GM12878 (cell line): Measurements from ENCODE around the gene PSMB5. TPM values are rescaled to one million over a fixed set of nuclear protein-coding genes. Genes with fewer than 3 reads are reported as not detected.

Experiments
- BCL11A ChIP-seq: IDR thresholded peaks from 2 replicates; pipeline ENCODE4 v1.6.1; 2011; ENCODE audit warnings: low read depth, low read length
- BHLHE40 ChIP-seq, 2 experiments: fragments of 450-650 bp in 1 of 2; IDR thresholded peaks; 2 replicates each; pipeline ENCODE4 v1.6.1; 2011 to 2017; ENCODE audit warnings: low read depth in 2 of 2, borderline replicate concordance in 1 of 2, improper control_type of control experiment in 1 of 2, low read length in 1 of 2, mild to moderate bottlenecking in 1 of 2
- E4F1 ChIP-seq: fragments of 450-650 bp; IDR thresholded peaks from 2 replicates; pipeline ENCODE4 v1.6.1; 2018; ENCODE audit warnings: borderline replicate concordance, mild to moderate bottlenecking; ENCODE audit not compliant: partially characterized antibody
- MYC ChIP-seq: IDR thresholded peaks from 2 replicates; pipeline ENCODE4 v1.6.1; 2011; ENCODE audit warnings: mild to moderate bottlenecking, low read length, moderate library complexity, inconsistent platforms; ENCODE audit not compliant: insufficient read depth, insufficient replicate concordance, insufficient read length, severe bottlenecking
- NFXL1 ChIP-seq: fragments of 450-650 bp; IDR thresholded peaks from 2 replicates; pipeline ENCODE4 v1.6.1; 2017; ENCODE audit warnings: antibody characterized with exemption, mild to moderate bottlenecking, borderline replicate concordance
- NR2C2 ChIP-seq: IDR thresholded peaks from 2 replicates; pipeline ENCODE4 v1.6.1; 2011; ENCODE audit warnings: borderline replicate concordance, low read depth; ENCODE audit not compliant: control insufficient read depth, insufficient read length
- REST ChIP-seq: IDR thresholded peaks from 2 replicates; pipeline ENCODE4 v1.6.1; 2012; ENCODE audit warnings: mild to moderate bottlenecking, low read depth, low read length
- YY1 ChIP-seq: IDR thresholded peaks from 2 replicates; pipeline ENCODE4 v1.6.1; 2011; ENCODE audit warnings: low read depth, mild to moderate bottlenecking, low read length
- ZNF622 ChIP-seq: fragments of 450-650 bp; IDR thresholded peaks from 2 replicates; pipeline ENCODE4 v1.6.1; 2017; ENCODE audit warnings: mild to moderate bottlenecking, inconsistent platforms
- polyA plus RNA-seq, 11 experiments: library from polyadenylated mRNA; depleted of rRNA in 4 of 11; unstranded in 6 of 11; stranded (reverse) in 5 of 11; fragments of >200 nt; fragmentation: Nextera tagmentation in 4 of 11; fragmentation: Illumina TruSeq in 1 of 11; extraction: Ambion mirVana in 4 of 11; extraction: Trizol in 1 of 11; gene quantifications; 1 replicate in 1 of 11; 2 replicates in 10 of 11; pipeline versions ENCODE4 v1.2.1 to v1.2.3, GENCODE V29; 2011 to 2016; ENCODE audit warnings: inconsistent platforms in 2 of 11, missing spikeins in 2 of 11, low read depth in 1 of 11
- total RNA-seq, 4 experiments: library from RNA; depleted of rRNA in 3 of 4; stranded (reverse); fragments of >200 nt in 3 of 4; fragmentation: Illumina TruSeq in 1 of 4; extraction: Trizol in 1 of 4; gene quantifications; 2 replicates each; pipeline versions ENCODE4 v1.2.1 to v1.2.3, GENCODE V29; 2013 to 2021
- TF ChIP-seq, protein P1 (sequence below): fragments of 450-650 bp; IDR thresholded peaks from 2 replicates; pipeline ENCODE4 v1.6.1; 2018; ENCODE audit warnings: mild to moderate bottlenecking, low read depth, moderate library complexity; ENCODE audit not compliant: partially characterized antibody
- TF ChIP-seq, protein P2 (sequence below): IDR thresholded peaks from 2 replicates; pipeline ENCODE4 v1.6.1; 2011; ENCODE audit warnings: borderline replicate concordance, low read depth, mild to moderate bottlenecking, moderate library complexity, low read length; ENCODE audit not compliant: insufficient read depth, poor library complexity, severe bottlenecking
- TF ChIP-seq, protein P3 (sequence below): IDR thresholded peaks from 2 replicates; pipeline ENCODE4 v1.6.1; 2012; ENCODE audit warnings: low read depth, low read length, improper control_type of control experiment

The PSMB5 gene
- total and polyA plus RNA-seq, 10 of the 15 experiments (the other 5 are each of a cell fraction or from before 2014, with no cell fraction given), result 84.5 to 802 (median 144) TPM

DNA sequence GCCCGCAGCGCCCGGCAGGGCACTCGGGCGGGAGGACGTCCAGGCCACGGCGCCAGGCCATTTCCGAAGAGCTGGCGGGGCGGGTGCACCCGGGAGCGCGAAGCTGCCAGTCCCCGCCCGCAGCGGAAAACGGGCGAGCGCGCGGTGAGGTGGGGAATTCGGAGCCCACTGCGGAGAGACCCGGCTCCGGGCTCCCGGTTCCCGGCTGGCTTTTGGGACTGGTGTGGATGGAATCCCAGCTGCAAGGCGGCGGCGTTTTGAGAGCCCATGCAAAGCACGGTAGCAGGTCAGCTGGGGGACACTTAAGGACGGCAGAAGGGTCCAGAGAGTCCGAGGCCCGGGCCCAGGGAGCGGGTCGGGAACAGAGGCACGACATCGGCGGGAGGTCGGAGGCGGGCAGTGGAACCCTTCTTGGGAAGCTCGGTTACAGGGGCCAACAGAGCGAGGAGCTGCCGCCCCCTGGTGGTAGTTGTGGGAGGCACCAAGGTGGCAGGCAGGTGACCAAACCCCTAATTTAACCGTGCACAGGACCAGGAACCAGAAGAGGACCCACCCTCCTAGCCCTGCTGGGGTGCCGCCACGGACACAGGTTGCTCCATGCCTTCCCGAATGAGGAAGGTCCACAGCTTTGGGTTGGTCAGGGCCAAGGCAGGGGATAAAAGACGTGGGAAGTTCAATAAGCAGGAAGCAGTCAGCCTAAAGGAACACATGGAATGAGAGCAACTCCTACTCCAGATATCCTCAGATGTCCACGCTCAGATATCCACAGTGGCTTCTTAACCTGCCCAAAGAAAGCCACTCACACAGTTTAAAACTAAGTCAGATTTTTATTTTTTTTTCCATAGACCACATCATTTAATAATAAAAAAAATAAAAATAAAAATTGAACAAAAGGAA is 23.3 kb upstream of the PSMB5 start (continued):
- TF ChIP-seq, protein P1, sequence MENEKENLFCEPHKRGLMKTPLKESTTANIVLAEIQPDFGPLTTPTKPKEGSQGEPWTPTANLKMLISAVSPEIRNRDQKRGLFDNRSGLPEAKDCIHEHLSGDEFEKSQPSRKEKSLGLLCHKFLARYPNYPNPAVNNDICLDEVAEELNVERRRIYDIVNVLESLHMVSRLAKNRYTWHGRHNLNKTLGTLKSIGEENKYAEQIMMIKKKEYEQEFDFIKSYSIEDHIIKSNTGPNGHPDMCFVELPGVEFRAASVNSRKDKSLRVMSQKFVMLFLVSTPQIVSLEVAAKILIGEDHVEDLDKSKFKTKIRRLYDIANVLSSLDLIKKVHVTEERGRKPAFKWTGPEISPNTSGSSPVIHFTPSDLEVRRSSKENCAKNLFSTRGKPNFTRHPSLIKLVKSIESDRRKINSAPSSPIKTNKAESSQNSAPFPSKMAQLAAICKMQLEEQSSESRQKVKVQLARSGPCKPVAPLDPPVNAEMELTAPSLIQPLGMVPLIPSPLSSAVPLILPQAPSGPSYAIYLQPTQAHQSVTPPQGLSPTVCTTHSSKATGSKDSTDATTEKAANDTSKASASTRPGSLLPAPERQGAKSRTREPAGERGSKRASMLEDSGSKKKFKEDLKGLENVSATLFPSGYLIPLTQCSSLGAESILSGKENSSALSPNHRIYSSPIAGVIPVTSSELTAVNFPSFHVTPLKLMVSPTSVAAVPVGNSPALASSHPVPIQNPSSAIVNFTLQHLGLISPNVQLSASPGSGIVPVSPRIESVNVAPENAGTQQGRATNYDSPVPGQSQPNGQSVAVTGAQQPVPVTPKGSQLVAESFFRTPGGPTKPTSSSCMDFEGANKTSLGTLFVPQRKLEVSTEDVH, result peak; percentile 46
- TF ChIP-seq YY1 (peak; percentile 68; the same call in 1 of the 2 replicates), MYC (no peak), NFXL1 (no peak), REST (no peak), E4F1 (no peak), ZNF622 (no peak), NR2C2 (no peak), BHLHE40 (IDR thresholded peaks at IDR 0.05; ENCODE audit: borderline replicate concordance in 1 of 2, low read depth in 2 of 2, low read length in 1 of 2) (peak; percentile 89 to 93), BCL11A (0 out of 2 replicates have a peak, but pooled peaks have one; percentile 4)
- TF ChIP-seq, protein P2, sequence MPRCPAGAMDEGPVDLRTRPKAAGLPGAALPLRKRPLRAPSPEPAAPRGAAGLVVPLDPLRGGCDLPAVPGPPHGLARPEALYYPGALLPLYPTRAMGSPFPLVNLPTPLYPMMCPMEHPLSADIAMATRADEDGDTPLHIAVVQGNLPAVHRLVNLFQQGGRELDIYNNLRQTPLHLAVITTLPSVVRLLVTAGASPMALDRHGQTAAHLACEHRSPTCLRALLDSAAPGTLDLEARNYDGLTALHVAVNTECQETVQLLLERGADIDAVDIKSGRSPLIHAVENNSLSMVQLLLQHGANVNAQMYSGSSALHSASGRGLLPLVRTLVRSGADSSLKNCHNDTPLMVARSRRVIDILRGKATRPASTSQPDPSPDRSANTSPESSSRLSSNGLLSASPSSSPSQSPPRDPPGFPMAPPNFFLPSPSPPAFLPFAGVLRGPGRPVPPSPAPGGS, result peak; percentile 80
- TF ChIP-seq, protein P3, sequence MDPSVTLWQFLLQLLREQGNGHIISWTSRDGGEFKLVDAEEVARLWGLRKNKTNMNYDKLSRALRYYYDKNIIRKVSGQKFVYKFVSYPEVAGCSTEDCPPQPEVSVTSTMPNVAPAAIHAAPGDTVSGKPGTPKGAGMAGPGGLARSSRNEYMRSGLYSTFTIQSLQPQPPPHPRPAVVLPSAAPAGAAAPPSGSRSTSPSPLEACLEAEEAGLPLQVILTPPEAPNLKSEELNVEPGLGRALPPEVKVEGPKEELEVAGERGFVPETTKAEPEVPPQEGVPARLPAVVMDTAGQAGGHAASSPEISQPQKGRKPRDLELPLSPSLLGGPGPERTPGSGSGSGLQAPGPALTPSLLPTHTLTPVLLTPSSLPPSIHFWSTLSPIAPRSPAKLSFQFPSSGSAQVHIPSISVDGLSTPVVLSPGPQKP, result no peak
